Stimulated activated CD4-positive, alpha-beta T cell treated with anti-CD3 and anti-CD28 coated beads, Interleukin-1b, Interleukin-23, amount 100 ng/mL, for 48 hours (primary cell): ENCODE results near the gene KNG1.
A peak's percentile ranks its signal among the peaks of the same experiment; 100 is the strongest.
"Not testable (repeated sequence)": the region's sequence is repeated elsewhere in the genome, so short reads cannot be mapped to it uniquely, and the experiment has no call there.

Experiments used
- DNase-seq: peaks from one replicate; pipeline ENCODE4 v3.0.0-alpha.2; 2020

KNG1 gene

GRCh38 chr3:186717039-186717457 lies at the start of gene KNG1:
KNG1 (plus strand) TSS chr3:186717359; CDS start chr3:186717543, 184 bp downstream.
- DNase-seq = no peak

GRCh38 chr3:186668426-186668825 lies 48.7 kb upstream of the KNG1 start:
- no peak for DNase-seq

GRCh38 chr3:186669378-186670084 lies 47.6 kb upstream of the KNG1 start:
- no peak for DNase-seq

GRCh38 chr3:186670155-186670554 lies 47.0 kb upstream of the KNG1 start:
- DNase-seq = no peak

- no peak for DNase-seq
Measured at GRCh38 chr3:186671051-186671450, 46.1 kb upstream of the KNG1 start.

- DNase-seq = no peak
Measured at GRCh38 chr3:186678604-186679003, 38.6 kb upstream of the KNG1 start.

- no peak for DNase-seq
Measured at GRCh38 chr3:186679151-186679550, 38.0 kb upstream of the KNG1 start.

- DNase-seq = no peak
Measured at GRCh38 chr3:186680869-186681268, 36.3 kb upstream of the KNG1 start.

GRCh38 chr3:186682812-186683211 lies 34.3 kb upstream of the KNG1 start:
- no peak for DNase-seq

- no peak for DNase-seq
Measured at GRCh38 chr3:186683979-186684378, 33.2 kb upstream of the KNG1 start.

GRCh38 chr3:186686475-186686874 lies 30.7 kb upstream of the KNG1 start:
- DNase-seq = not testable (repeated sequence)

- DNase-seq = no peak
Measured at GRCh38 chr3:186687120-186687651, 30.0 kb upstream of the KNG1 start.

- not testable (repeated sequence) for DNase-seq
Measured at GRCh38 chr3:186690304-186690703, 26.9 kb upstream of the KNG1 start.

- no peak for DNase-seq
Measured at GRCh38 chr3:186691676-186692075, 25.5 kb upstream of the KNG1 start.

- no peak for DNase-seq
Measured at GRCh38 chr3:186693843-186694242, 23.3 kb upstream of the KNG1 start.

GRCh38 chr3:186694288-186695032 lies 22.7 kb upstream of the KNG1 start:
- DNase-seq = no peak

GRCh38 chr3:186696522-186696921 lies 20.6 kb upstream of the KNG1 start:
- DNase-seq = no peak

GRCh38 chr3:186697510-186697909 lies 19.6 kb upstream of the KNG1 start:
- DNase-seq = no peak

- DNase-seq = no peak
Measured at GRCh38 chr3:186700267-186700666, 16.9 kb upstream of the KNG1 start.

GRCh38 chr3:186702451-186702850 lies 14.7 kb upstream of the KNG1 start:
- not testable (repeated sequence) for DNase-seq

- peak; percentile 64 for DNase-seq
Measured at GRCh38 chr3:186705882-186706780, 11.0 kb upstream of the KNG1 start.

GRCh38 chr3:186708983-186709679 lies 8.0 kb upstream of the KNG1 start:
- DNase-seq = no peak
